Measurements from ENCODE around the gene CMSS1.

DNA sequence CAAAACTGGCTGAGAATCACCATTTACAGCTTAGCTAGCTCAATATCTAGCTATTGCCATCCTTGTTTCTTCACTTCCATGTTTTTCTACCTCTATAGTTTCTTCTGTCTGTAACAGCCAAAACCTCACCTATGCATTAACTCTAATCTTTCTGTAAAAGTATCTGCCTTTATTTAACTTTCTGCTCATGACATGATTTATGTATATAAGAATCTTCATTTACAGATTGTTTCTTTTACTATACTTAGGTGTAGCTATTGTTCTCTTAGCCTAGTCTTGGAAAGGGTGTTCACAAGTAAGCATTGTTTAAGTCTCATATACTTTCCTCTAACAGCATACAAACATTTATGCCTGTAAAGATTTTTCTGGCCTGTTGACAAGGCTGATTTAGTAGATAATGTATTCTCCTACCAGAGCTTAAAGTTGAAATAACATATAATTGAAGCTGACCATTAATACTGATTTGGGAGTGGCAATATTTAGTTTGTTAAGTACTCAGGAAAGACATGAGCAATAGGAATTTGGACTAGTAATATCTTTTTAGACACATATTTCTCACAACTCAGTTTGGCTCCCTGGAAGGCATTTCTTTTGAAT lies 287.3 kb downstream of the CMSS1 start:
- TF ChIP-seq, protein P1, sequence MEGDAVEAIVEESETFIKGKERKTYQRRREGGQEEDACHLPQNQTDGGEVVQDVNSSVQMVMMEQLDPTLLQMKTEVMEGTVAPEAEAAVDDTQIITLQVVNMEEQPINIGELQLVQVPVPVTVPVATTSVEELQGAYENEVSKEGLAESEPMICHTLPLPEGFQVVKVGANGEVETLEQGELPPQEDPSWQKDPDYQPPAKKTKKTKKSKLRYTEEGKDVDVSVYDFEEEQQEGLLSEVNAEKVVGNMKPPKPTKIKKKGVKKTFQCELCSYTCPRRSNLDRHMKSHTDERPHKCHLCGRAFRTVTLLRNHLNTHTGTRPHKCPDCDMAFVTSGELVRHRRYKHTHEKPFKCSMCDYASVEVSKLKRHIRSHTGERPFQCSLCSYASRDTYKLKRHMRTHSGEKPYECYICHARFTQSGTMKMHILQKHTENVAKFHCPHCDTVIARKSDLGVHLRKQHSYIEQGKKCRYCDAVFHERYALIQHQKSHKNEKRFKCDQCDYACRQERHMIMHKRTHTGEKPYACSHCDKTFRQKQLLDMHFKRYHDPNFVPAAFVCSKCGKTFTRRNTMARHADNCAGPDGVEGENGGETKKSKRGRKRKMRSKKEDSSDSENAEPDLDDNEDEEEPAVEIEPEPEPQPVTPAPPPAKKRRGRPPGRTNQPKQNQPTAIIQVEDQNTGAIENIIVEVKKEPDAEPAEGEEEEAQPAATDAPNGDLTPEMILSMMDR (conservative IDR thresholded peaks at IDR 0.05; ENCODE audit: low read length): no peak
- no peak for TF ChIP-seq EZH2phosphoT487 (IDR thresholded peaks at IDR 0.05; ENCODE audit: borderline replicate concordance)

Data from Loucy (cell line).